ENCODE data around the gene DBN1.

- TF ChIP-seq CTCF (IDR thresholded peaks at IDR 0.05) (no peak), EZH2 (IDR thresholded peaks at IDR 0.05; ENCODE audit: borderline replicate concordance, insufficient read depth, low read depth, low read length, poor library complexity, severe bottlenecking) (no peak)
These were observed 41.9 kb downstream of the DBN1 start for GRCh38 chr5:177431317-177432142.

Data from B cell (primary cell).